Measurements from ENCODE around the gene NQO2. TPM values are rescaled to one million over a fixed set of nuclear protein-coding genes. Genes with fewer than 3 reads are reported as not detected.

Gene NQO2
- total and polyA plus RNA-seq, 10 of the 15 experiments (the other 5 are each of a cell fraction or from before 2014, with no cell fraction given) = 0.55 to 2.6 (median 0.80) TPM

DNA sequence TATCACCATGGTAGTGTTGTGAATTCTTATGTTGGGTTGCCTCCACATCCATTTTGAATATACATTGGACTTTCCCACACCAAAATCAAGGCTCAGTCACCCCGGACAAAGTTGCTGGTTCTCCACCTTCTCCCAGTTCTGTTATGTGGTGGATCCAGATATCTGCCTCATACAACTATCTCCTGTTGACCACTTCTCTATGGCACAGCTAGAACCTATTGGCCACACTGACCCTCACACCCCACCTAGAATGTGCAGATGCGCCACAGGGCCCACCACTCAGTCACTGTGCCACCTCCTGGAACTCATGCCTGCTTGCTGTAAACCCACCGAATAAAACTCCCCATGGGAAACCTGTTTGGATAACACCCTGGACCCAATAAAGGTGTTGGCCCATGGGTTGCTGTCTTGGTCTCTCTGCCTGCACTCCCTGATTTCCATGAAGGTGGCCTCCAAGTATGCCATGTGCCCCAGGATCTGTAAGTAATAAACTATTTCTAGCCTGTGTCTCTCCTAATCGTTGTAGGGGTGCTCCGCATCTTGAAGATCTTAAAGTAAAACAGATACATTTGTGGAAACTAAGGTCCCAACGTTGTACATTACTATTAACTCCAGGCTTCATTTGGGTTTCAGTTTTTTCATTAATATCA lies 7.2 kb upstream of the NQO2 start:
- ChIA-PET CTCF (interaction anchor here (6.7 kb wide), 1 partner anchor 8 kb away, joined by 54 read pairs; the partner anchor contains the start of gene NQO2), RAD21 (ENCODE audit: unreplicated experiment) (no interaction called here), SMC1A (ENCODE audit: uncharacterized antibody, unreplicated experiment) (interaction anchor here (6.3 kb wide), 1 partner anchor 146 kb away, joined by 56 read pairs; no protein-coding TSS in a partner anchor), POLR2A (no interaction called here)
- no peak overlapping the region for H3K4me2 ChIP-seq (ENCODE audit: control insufficient read depth, insufficient read depth)
- H3K9ac ChIP-seq (ENCODE audit: control insufficient read depth, insufficient read depth, low read length) = no peak overlapping the region
- FAIRE-seq (no peak), ATAC-seq (no peak), DNase-seq (ENCODE audit: low read depth, low spot score) (no peak)
- H2AFZ ChIP-seq (ENCODE audit: control insufficient read depth, low read depth, low read length) = no peak overlapping the region
- H3K36me3 ChIP-seq (ENCODE audit: control insufficient read depth in 2 of 2, insufficient read depth in 2 of 2, low read length in 1 of 2) = no peaks in the 10 kb centered on the region
- H3K27ac ChIP-seq (ENCODE audit: control insufficient read depth, insufficient read depth) = no peak overlapping the region
- H3K79me2 ChIP-seq (ENCODE audit: control insufficient read depth, insufficient read depth, low read length) = no peaks in the 10 kb centered on the region
- no peaks in the 10 kb centered on the region; a peak in 1 of 4 replicates for H3K27me3 ChIP-seq (replicated peaks in 1 of 2; ENCODE audit: control insufficient read depth in 2 of 2, insufficient read depth in 2 of 2, low read length in 1 of 2)
- no peaks in the 10 kb centered on the region for H4K20me1 ChIP-seq (ENCODE audit: control insufficient read depth, insufficient read depth)
- H3K4me1 ChIP-seq (ENCODE audit: control insufficient read depth, insufficient read depth, low read length) = peaks cover 13% of the 10 kb centered on the region
- 64% methylated on average over 6 of the region's 6 CpGs for WGBS (ENCODE audit: insufficient coverage, insufficient replicate concordance, low lambda C conversion rate, missing lambda C conversion rate)
- H3K9me3 ChIP-seq (replicated peaks; ENCODE audit: control insufficient read depth, insufficient read depth, low read length) = no peaks in the 10 kb centered on the region; the same call in 2 of the 3 replicates
- TF ChIP-seq WRNIP1 (IDR thresholded peaks at IDR 0.05; ENCODE audit: borderline replicate concordance, low read depth, low read length) = no peak
- TF ChIP-seq GABPA (IDR thresholded peaks at IDR 0.05; ENCODE audit: low read depth) = no peak
- TF ChIP-seq BMI1 (IDR thresholded peaks at IDR 0.05; ENCODE audit: borderline replicate concordance) = no peak
- TF ChIP-seq, protein P1, sequence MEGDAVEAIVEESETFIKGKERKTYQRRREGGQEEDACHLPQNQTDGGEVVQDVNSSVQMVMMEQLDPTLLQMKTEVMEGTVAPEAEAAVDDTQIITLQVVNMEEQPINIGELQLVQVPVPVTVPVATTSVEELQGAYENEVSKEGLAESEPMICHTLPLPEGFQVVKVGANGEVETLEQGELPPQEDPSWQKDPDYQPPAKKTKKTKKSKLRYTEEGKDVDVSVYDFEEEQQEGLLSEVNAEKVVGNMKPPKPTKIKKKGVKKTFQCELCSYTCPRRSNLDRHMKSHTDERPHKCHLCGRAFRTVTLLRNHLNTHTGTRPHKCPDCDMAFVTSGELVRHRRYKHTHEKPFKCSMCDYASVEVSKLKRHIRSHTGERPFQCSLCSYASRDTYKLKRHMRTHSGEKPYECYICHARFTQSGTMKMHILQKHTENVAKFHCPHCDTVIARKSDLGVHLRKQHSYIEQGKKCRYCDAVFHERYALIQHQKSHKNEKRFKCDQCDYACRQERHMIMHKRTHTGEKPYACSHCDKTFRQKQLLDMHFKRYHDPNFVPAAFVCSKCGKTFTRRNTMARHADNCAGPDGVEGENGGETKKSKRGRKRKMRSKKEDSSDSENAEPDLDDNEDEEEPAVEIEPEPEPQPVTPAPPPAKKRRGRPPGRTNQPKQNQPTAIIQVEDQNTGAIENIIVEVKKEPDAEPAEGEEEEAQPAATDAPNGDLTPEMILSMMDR (IDR thresholded peaks at IDR 0.05 in 2 of 3, conservative IDR thresholded peaks at IDR 0.05 in 1 of 3; ENCODE audit: control insufficient read depth in 2 of 3, extremely low read depth in 1 of 3, insufficient read depth in 1 of 3, low read depth in 3 of 3, low read length in 3 of 3) = no peak
- TF ChIP-seq MXI1 (IDR thresholded peaks at IDR 0.05; ENCODE audit: low read depth, low read length) = no peak
- no peak for TF ChIP-seq JUND (IDR thresholded peaks at IDR 0.05; ENCODE audit: low read depth, low read length)
- TF ChIP-seq LARP7 (IDR thresholded peaks at IDR 0.05) = no peak
- no peak for TF ChIP-seq KAT2A (conservative IDR thresholded peaks at IDR 0.05; ENCODE audit: control insufficient read depth, low read depth, low read length)
- TF ChIP-seq, protein P2, sequence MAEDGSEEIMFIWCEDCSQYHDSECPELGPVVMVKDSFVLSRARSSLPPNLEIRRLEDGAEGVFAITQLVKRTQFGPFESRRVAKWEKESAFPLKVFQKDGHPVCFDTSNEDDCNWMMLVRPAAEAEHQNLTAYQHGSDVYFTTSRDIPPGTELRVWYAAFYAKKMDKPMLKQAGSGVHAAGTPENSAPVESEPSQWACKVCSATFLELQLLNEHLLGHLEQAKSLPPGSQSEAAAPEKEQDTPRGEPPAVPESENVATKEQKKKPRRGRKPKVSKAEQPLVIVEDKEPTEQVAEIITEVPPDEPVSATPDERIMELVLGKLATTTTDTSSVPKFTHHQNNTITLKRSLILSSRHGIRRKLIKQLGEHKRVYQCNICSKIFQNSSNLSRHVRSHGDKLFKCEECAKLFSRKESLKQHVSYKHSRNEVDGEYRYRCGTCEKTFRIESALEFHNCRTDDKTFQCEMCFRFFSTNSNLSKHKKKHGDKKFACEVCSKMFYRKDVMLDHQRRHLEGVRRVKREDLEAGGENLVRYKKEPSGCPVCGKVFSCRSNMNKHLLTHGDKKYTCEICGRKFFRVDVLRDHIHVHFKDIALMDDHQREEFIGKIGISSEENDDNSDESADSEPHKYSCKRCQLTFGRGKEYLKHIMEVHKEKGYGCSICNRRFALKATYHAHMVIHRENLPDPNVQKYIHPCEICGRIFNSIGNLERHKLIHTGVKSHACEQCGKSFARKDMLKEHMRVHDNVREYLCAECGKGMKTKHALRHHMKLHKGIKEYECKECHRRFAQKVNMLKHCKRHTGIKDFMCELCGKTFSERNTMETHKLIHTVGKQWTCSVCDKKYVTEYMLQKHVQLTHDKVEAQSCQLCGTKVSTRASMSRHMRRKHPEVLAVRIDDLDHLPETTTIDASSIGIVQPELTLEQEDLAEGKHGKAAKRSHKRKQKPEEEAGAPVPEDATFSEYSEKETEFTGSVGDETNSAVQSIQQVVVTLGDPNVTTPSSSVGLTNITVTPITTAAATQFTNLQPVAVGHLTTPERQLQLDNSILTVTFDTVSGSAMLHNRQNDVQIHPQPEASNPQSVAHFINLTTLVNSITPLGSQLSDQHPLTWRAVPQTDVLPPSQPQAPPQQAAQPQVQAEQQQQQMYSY (CRISPR knock-in tag; IDR thresholded peaks at IDR 0.05) = no peak
- no peak for TF ChIP-seq ZNF24 (IDR thresholded peaks at IDR 0.05)
- no peak for TF ChIP-seq IRF4 (IDR thresholded peaks at IDR 0.05; ENCODE audit: low read depth, low read length)
- TF ChIP-seq NFYA (IDR thresholded peaks at IDR 0.05; ENCODE audit: borderline replicate concordance, low read depth, low read length) = no peak
- TF ChIP-seq ZZZ3 (IDR thresholded peaks at IDR 0.05; ENCODE audit: control insufficient read depth, insufficient read length, low read depth) = no peak
- TF ChIP-seq TCF12 (IDR thresholded peaks at IDR 0.05; ENCODE audit: low read depth, low read length) = no peak
- in situ Hi-C loops (cut with MboI) (loop anchor here (5.0 kb wide), 1 partner anchor 255 kb away; no protein-coding TSS in a partner anchor), intact Hi-C loops (cut with micrococcal nuclease; ENCODE audit: unreplicated experiment) (no loop called here)
- H3K4me3 ChIP-seq = no peak overlapping the region
- no TSS peak for BruUV-seq (replicated peaks)
